IMR-90 (cell line): Measurements from ENCODE around the gene LAMB1. TPM values are rescaled to one million over a fixed set of nuclear protein-coding genes. Genes with fewer than 3 reads are reported as not detected.

Experiments
- ATAC-seq: fragments of 200-7000 bp; cut with Tn5 transposase; 2 replicates; pipeline ENCODE4 v1.9.1; 2020; ENCODE audit warnings: low read depth, mild to moderate bottlenecking, moderate library complexity
- BruUV-seq: library from RNA; stranded (reverse); fragments of 400-500 nt; replicated peaks from 2 replicates; lab custom pipeline; 2021; lab: Mats Ljungman, UMichigan
- CTCF ChIA-PET: fragments of 300-600 bp; formaldehyde crosslinking; extraction: SDS; loops from one replicate; lab custom pipeline; 2021; ENCODE audit warnings: antibody characterized with exemption; lab: Yijun Ruan, JAX
- POLR2A ChIA-PET: fragments of 300-600 bp; sonication (Branson Sonifier 250); formaldehyde crosslinking; loops from one replicate; lab custom pipeline; 2022; ENCODE audit warnings: antibody characterized with exemption; ENCODE audit not compliant: unreplicated experiment; lab: Charles Lee
- DNase-seq: peaks from one replicate; pipeline ENCODE4 v3.0.0; 2013
- H2AFZ ChIP-seq: replicated peaks from 2 replicates; pipeline ENCODE3; 2013; ENCODE audit warnings: low read length, mild to moderate bottlenecking; ENCODE audit not compliant: poor library complexity
- H2AK5ac ChIP-seq: 2 replicates; pipeline ENCODE4 v1.6.1; 2013; ENCODE audit warnings: low read depth, low read length, inconsistent platforms
- H2AK9ac ChIP-seq: replicated peaks from 2 replicates; pipeline ENCODE3; 2013; ENCODE audit warnings: mild to moderate bottlenecking, low read depth, low read length, moderate library complexity; ENCODE audit not compliant: poor library complexity
- H2BK120ac ChIP-seq: 2 replicates; pipeline ENCODE4 v1.6.1; 2013; ENCODE audit warnings: low read depth, low read length, inconsistent platforms
- H2BK15ac ChIP-seq: 3 replicates; pipeline ENCODE4 v1.6.1; 2013; ENCODE audit warnings: low read depth, low read length, inconsistent platforms
- H2BK20ac ChIP-seq: 2 replicates; pipeline ENCODE4 v1.6.1; 2013; ENCODE audit warnings: low read depth, mild to moderate bottlenecking, inconsistent platforms, low read length, moderate library complexity
- H2BK5ac ChIP-seq: 2 replicates; pipeline ENCODE4 v1.6.1; 2013; ENCODE audit warnings: mild to moderate bottlenecking, low read depth, low read length, inconsistent platforms; ENCODE audit not compliant: poor library complexity, severe bottlenecking
- H3K14ac ChIP-seq: replicated peaks from 2 replicates; pipeline ENCODE4 v1.6.1; 2013; ENCODE audit warnings: low read depth, low read length, inconsistent platforms
- H3K18ac ChIP-seq: 2 replicates; pipeline ENCODE4 v1.6.1; 2013; ENCODE audit warnings: low read depth, low read length, control low read depth
- H3K23ac ChIP-seq: 2 replicates; pipeline ENCODE4 v1.6.1; 2013; ENCODE audit warnings: low read depth, low read length, inconsistent platforms
- H3K27ac ChIP-seq: 2 replicates; pipeline ENCODE4 v1.5.1; 2013; ENCODE audit warnings: mild to moderate bottlenecking, control low read depth, low read length; ENCODE audit not compliant: insufficient read depth
- H3K27me3 ChIP-seq: 2 replicates; pipeline ENCODE4 v1.6.1; 2013; ENCODE audit warnings: low read length; ENCODE audit not compliant: control insufficient read depth, insufficient read depth
- H3K36me3 ChIP-seq: 2 replicates; pipeline ENCODE4 v1.6.1; 2013; ENCODE audit warnings: low read length, mixed read lengths; ENCODE audit not compliant: control insufficient read depth, insufficient read depth
- H3K4ac ChIP-seq: 2 replicates; pipeline ENCODE4 v1.6.1; 2013; ENCODE audit warnings: low read depth, low read length, inconsistent platforms
- H3K4me1 ChIP-seq: 2 replicates; pipeline ENCODE4 v1.6.1; 2013; ENCODE audit warnings: low read length, mixed read lengths; ENCODE audit not compliant: control insufficient read depth, insufficient read depth
- H3K4me2 ChIP-seq: 2 replicates; pipeline ENCODE4 v1.6.1; 2013; ENCODE audit warnings: low read depth, mild to moderate bottlenecking, control low read depth, low read length, moderate library complexity
- H3K4me3 ChIP-seq: 2 replicates; pipeline ENCODE4 v1.5.1; 2013; ENCODE audit warnings: low read depth, mild to moderate bottlenecking, control low read depth, low read length, moderate library complexity; ENCODE audit not compliant: insufficient read depth
- H3K56ac ChIP-seq: 2 replicates; pipeline ENCODE4 v1.6.1; 2013; ENCODE audit warnings: low read length, inconsistent platforms; ENCODE audit not compliant: insufficient read depth; ENCODE audit errors: extremely low read depth
- H3K79me1 ChIP-seq, 2 experiments: 2 replicates each; pipeline ENCODE4 v1.6.1; 2013; ENCODE audit warnings: low read length in 2 of 2, inconsistent platforms in 1 of 2, low read depth in 1 of 2
- H3K9ac ChIP-seq: 2 replicates; pipeline ENCODE4 v1.6.1; 2013; ENCODE audit warnings: low read depth, low read length, control low read depth
- H3K9me1 ChIP-seq: 2 replicates; pipeline ENCODE4 v1.6.1; 2013; ENCODE audit warnings: low read length, inconsistent platforms; ENCODE audit not compliant: insufficient read depth
- H3K9me3 ChIP-seq: 2 replicates; pipeline ENCODE4 v1.6.1; 2013; ENCODE audit warnings: low read length; ENCODE audit not compliant: control insufficient read depth, insufficient read depth
- H4K20me1 ChIP-seq: 2 replicates; pipeline ENCODE4 v1.6.1; 2013; ENCODE audit warnings: low read length, inconsistent platforms; ENCODE audit not compliant: insufficient read depth
- H4K5ac ChIP-seq: 2 replicates; pipeline ENCODE4 v1.6.1; 2013; ENCODE audit warnings: mild to moderate bottlenecking, low read depth, low read length, control low read depth
- H4K8ac ChIP-seq, 2 experiments: 2 replicates each; pipeline ENCODE4 v1.6.1; 2013; ENCODE audit warnings: low read depth in 2 of 2, low read length in 2 of 2, control low read depth in 1 of 2, inconsistent platforms in 1 of 2
- H4K91ac ChIP-seq: 2 replicates; pipeline ENCODE4 v1.6.1; 2013; ENCODE audit warnings: low read depth, low read length, inconsistent platforms; ENCODE audit not compliant: insufficient read depth
- BHLHE40 ChIP-seq: fragments of 150-350 bp; IDR thresholded peaks from 2 replicates; pipeline ENCODE4 v1.6.1; 2016; ENCODE audit warnings: mild to moderate bottlenecking, low read depth, low read length
- CEBPB ChIP-seq: IDR thresholded peaks from 2 replicates; pipeline ENCODE4 v1.6.1; 2012; ENCODE audit warnings: low read depth, low read length, improper control_type of control experiment
- CHD1 ChIP-seq: IDR thresholded peaks from 2 replicates; pipeline ENCODE4 v1.6.1; 2012; ENCODE audit warnings: low read depth, low read length, improper control_type of control experiment
- CTCF ChIP-seq: conservative IDR thresholded peaks from 2 replicates; pipeline ENCODE4 v1.5.1; 2012; ENCODE audit warnings: mild to moderate bottlenecking, low read depth, low read length, improper control_type of control experiment
- FOS ChIP-seq: fragments of 150-350 bp; IDR thresholded peaks from 2 replicates; pipeline ENCODE4 v1.6.1; 2016; ENCODE audit warnings: low read depth, low read length
- MAFK ChIP-seq: IDR thresholded peaks from 2 replicates; pipeline ENCODE4 v1.6.1; 2012; ENCODE audit warnings: low read depth, low read length, improper control_type of control experiment
- MAZ ChIP-seq: IDR thresholded peaks from 2 replicates; pipeline ENCODE4 v1.6.1; 2012; ENCODE audit warnings: low read depth, mild to moderate bottlenecking, low read length, improper control_type of control experiment, moderate library complexity, borderline replicate concordance
- MXI1 ChIP-seq: IDR thresholded peaks from 2 replicates; pipeline ENCODE4 v1.6.1; 2012; ENCODE audit warnings: low read depth, mild to moderate bottlenecking, low read length, moderate library complexity, borderline replicate concordance
- NFE2L2 ChIP-seq: fragments of 150-350 bp; IDR thresholded peaks from 2 replicates; pipeline ENCODE4 v1.6.1; 2016; ENCODE audit warnings: low read depth, mild to moderate bottlenecking, low read length
- POLR2A ChIP-seq: IDR thresholded peaks from 2 replicates; pipeline ENCODE4 v1.6.1; 2012; ENCODE audit warnings: mild to moderate bottlenecking, low read depth, low read length
- RAD21 ChIP-seq: IDR thresholded peaks from 2 replicates; pipeline ENCODE4 v1.6.1; 2012; ENCODE audit warnings: low read length, improper control_type of control experiment
- RCOR1 ChIP-seq: IDR thresholded peaks from 2 replicates; pipeline ENCODE4 v1.6.1; 2012; ENCODE audit warnings: mild to moderate bottlenecking, low read length, improper control_type of control experiment; ENCODE audit not compliant: insufficient replicate concordance
- RFX5 ChIP-seq: IDR thresholded peaks from 2 replicates; pipeline ENCODE4 v1.8.0; 2012; ENCODE audit warnings: low read depth, mild to moderate bottlenecking, low read length, moderate library complexity
- SMC3 ChIP-seq: fragments of 150-350 bp; IDR thresholded peaks from 2 replicates; pipeline ENCODE4 v1.6.1; 2016; ENCODE audit warnings: low read depth, mild to moderate bottlenecking, antibody characterized with exemption, low read length, moderate library complexity
- USF2 ChIP-seq: fragments of 150-350 bp; IDR thresholded peaks from 2 replicates; pipeline ENCODE4 v1.6.1; 2017; ENCODE audit warnings: mild to moderate bottlenecking, antibody characterized with exemption, low read length, low read depth
- WGBS, 2 experiments: methylation state at CpG; one replicate each; pipeline versions ENCODE4 v1.1.5 to v1.1.7; 2013; ENCODE audit warnings: missing lambda C conversion rate in 2 of 2; ENCODE audit not compliant: insufficient read length in 1 of 2; ENCODE audit errors: extremely low coverage in 2 of 2; 5-methylcytosine and 5-hydroxymethylcytosine counted together
- dilution Hi-C: fragments of 300-500 bp; cut with HindIII; formaldehyde crosslinking; loops from one replicate; pipeline ENCODE4 v1.14.3; 2018; ENCODE audit warnings: low sequenced_read_pairs; ENCODE audit not compliant: unreplicated experiment
- in situ Hi-C: fragments of 300-500 bp; cut with MboI; formaldehyde crosslinking; loops from 3 replicates; pipeline ENCODE4 v1.14.3; 2019; ENCODE audit warnings: low sequenced_read_pairs, inconsistent platforms, mixed read lengths
- intact Hi-C: fragments of 100-400 bp; cut with micrococcal nuclease; formaldehyde crosslinking; loops from 2 replicates; pipeline ENCODE4 v1.10.0; 2022
- polyA plus RNA-seq, 3 experiments: library from polyadenylated mRNA; depleted of rRNA; stranded (reverse); fragments of >200 nt; gene quantifications; 2 replicates each; pipeline ENCODE4 v1.2.3, GENCODE V29; 2012; ENCODE audit warnings: low replicate concordance in 1 of 3
- total RNA-seq: library from RNA; depleted of rRNA; stranded (reverse); fragments of >200 nt; gene quantifications from 2 replicates; pipeline ENCODE4 v1.2.3, GENCODE V29; 2012
- TF ChIP-seq, protein P1 (sequence below): fragments of 150-350 bp; IDR thresholded peaks from 2 replicates; pipeline ENCODE4 v1.6.1; 2016; ENCODE audit warnings: low read depth, mild to moderate bottlenecking, low read length, moderate library complexity, borderline replicate concordance

Gene LAMB1
- total and polyA plus RNA-seq, 2 of the 4 experiments (the other 2 are of a cell fraction): 114 to 117 TPM

DNA sequence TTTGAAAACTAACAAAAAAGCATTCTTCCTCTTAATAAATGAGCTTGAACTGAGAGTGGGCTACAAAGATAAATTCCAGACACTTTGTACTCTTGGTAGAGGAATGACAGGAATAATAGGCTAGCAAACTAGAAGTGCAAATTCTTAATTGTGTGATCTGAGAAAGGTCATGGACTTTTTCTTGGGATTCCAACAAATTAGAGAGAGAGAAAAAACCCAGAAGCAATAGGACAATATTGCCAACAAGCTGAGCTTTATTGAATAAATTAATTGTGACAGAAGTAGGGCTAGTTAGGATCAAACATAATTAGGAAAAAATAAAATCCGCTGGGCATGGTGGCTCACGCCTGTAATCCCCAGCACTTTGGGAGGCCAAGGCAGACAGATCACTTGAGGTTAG lies 41.4 kb upstream of the LAMB1 start:
- H4K20me1 ChIP-seq: no peaks in the 10 kb centered on the region
- H3K18ac ChIP-seq: no peak overlapping the region
- no peak overlapping the region for H3K4me3 ChIP-seq
- no peak for DNase-seq
- H3K27me3 ChIP-seq: no peaks in the 10 kb centered on the region
- no peak overlapping the region for H3K56ac ChIP-seq
- no peak overlapping the region for H4K8ac ChIP-seq
- TF ChIP-seq RCOR1: no peak
- no peak for TF ChIP-seq FOS
- no peak for TF ChIP-seq MXI1
- TF ChIP-seq USF2: no peak
- TF ChIP-seq SMC3: no peak
- TF ChIP-seq CHD1: no peak
- TF ChIP-seq, protein P1, sequence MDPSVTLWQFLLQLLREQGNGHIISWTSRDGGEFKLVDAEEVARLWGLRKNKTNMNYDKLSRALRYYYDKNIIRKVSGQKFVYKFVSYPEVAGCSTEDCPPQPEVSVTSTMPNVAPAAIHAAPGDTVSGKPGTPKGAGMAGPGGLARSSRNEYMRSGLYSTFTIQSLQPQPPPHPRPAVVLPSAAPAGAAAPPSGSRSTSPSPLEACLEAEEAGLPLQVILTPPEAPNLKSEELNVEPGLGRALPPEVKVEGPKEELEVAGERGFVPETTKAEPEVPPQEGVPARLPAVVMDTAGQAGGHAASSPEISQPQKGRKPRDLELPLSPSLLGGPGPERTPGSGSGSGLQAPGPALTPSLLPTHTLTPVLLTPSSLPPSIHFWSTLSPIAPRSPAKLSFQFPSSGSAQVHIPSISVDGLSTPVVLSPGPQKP: no peak
- no peak for TF ChIP-seq RFX5
- TF ChIP-seq NFE2L2: no peak
- no peak for TF ChIP-seq MAZ
- no peak for TF ChIP-seq CTCF
- TF ChIP-seq POLR2A: no peak
- no peak for TF ChIP-seq MAFK
- TF ChIP-seq RAD21: no peak
- TF ChIP-seq CEBPB: no peak
- no peak for TF ChIP-seq BHLHE40
- H2BK15ac ChIP-seq: no peak overlapping the region; the same call in 2 of the 3 replicates
- no peak overlapping the region for H2AK5ac ChIP-seq
- no peak overlapping the region for H3K9ac ChIP-seq
- intact Hi-C loops: no loop called here
- no peak overlapping the region for H2AFZ ChIP-seq
- no peak overlapping the region for H3K27ac ChIP-seq
- H3K4ac ChIP-seq: no peak overlapping the region
- no peak overlapping the region for H4K5ac ChIP-seq
- dilution Hi-C loops: no loop called here
- POLR2A ChIA-PET: no interaction called here
- H3K23ac ChIP-seq: no peak overlapping the region
- no peak overlapping the region for H3K4me2 ChIP-seq
- H3K9me3 ChIP-seq: no peaks in the 10 kb centered on the region
- no TSS peak for BruUV-seq
- no peak overlapping the region for H2AK9ac ChIP-seq
- H3K79me1 ChIP-seq: no peaks in the 10 kb centered on the region
- H2BK120ac ChIP-seq: no peak overlapping the region
- CTCF ChIA-PET: no interaction called here
- H2BK20ac ChIP-seq: no peak overlapping the region
- H3K14ac ChIP-seq: no peak overlapping the region
- no peak overlapping the region for H4K91ac ChIP-seq
- H3K36me3 ChIP-seq: no peaks in the 10 kb centered on the region
- H2BK5ac ChIP-seq: no peak overlapping the region
- H3K4me1 ChIP-seq: peaks cover 4% of the 10 kb centered on the region
- ATAC-seq: no peak
- in situ Hi-C loops: no loop called here
- peaks cover 2% of the 10 kb centered on the region; the same call in 1 of the 2 replicates for H3K9me1 ChIP-seq
- WGBS, 2 experiments: no CpG with 5 or more reads among the region's 2 CpGs
